ENCODE measurements around the gene PACRG.

The PACRG gene

DNA sequence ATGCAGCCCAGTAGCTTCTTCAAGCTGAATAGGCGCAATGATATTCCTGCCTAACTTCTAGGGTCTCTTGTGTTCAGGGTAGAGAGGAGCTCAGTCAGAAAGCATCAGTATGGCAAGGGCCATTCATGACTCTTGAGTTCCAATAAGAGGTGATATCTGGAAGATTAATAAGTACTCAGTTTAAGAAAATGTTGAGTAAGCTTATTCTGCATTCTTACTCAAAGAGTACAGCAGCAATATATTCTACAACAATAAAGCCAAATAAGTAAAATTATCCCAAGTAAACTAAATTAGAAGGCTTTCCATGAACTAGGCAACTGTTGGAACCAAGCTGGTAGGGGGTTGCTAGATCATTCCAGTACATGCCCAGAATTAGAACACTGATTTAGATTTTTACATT, 303.2 kb downstream of the PACRG start:
- DNase-seq (ENCODE audit: low read depth in 1 of 2, low spot score in 1 of 2): no peak
- TF ChIP-seq JUND (IDR thresholded peaks at IDR 0.05; ENCODE audit: low read depth): no peak
- in situ Hi-C loops (cut with HindIII; ENCODE audit: low pct_unique_long_range_greater_than_20kb, low sequenced_read_pairs): no loop called here

DNA sequence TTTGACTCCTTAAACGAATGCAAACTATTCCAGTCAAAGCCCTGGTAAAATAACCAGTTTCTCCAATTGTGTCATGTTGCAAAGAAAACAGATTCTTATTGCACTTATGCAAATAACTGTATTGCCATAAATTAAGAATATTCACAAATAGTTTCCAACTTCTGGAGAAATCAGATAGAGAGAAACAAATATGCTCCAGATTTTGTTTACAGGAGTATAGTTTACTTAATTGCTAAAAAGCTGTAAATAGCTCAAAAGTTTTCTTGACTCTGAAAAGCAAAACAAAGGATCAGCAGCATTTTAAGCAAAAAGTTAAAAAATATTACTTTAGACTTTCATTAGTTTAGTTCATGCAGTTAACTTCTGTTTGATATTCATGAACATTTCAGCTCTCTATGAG, 304.2 kb downstream of the PACRG start:
- DNase-seq (ENCODE audit: low read depth in 1 of 2, low spot score in 1 of 2): no peak
- TF ChIP-seq JUND (IDR thresholded peaks at IDR 0.05; ENCODE audit: low read depth): no peak
- in situ Hi-C loops (cut with HindIII; ENCODE audit: low pct_unique_long_range_greater_than_20kb, low sequenced_read_pairs): no loop called here

DNA sequence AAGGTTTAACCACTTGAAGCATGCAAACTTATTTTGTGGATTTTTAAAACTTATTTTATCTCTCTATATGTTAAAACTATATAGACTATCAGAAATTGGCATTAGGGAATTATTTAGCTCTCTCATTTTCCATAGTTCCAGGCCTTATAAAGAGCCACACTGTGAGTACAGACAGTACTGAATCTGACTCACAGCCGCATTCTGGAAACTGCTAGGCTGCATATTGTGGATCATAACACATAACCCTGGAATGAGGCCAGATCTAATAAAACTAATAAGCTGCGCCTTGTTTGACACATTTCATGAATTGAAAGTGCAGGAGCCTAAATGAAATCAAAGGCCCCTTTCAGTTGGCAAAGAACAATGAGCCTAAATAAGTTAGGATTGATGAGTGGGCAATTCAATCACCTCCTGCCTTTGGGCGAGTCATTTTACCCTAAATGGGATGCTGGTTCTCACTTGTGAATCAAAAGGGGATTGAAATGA, 308.4 kb downstream of the PACRG start:
- DNase-seq (ENCODE audit: low read depth in 1 of 2, low spot score in 1 of 2): no peak
- TF ChIP-seq JUND (IDR thresholded peaks at IDR 0.05; ENCODE audit: low read depth): no peak
- in situ Hi-C loops (cut with HindIII; ENCODE audit: low pct_unique_long_range_greater_than_20kb, low sequenced_read_pairs): no loop called here

DNA sequence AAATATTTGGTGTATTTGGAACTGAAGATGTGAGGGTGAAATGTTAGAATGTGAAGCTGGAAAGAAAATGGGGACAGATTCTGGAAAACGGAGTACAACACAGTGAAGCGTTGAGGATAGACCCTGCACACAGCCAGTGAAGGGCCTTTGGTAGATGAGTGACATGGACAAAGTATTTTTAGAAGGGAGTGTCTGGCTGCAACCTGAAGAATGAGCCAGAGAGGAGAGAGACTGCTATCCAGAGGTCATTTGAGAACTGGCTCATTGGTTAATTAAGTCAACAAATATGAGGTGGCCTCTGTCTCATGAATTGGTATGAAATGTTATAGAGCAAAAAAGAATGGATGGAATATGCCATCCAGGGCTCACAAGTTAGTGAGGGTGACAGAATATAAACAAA, 310.5 kb downstream of the PACRG start:
- in situ Hi-C loops (cut with HindIII; ENCODE audit: low pct_unique_long_range_greater_than_20kb, low sequenced_read_pairs): no loop called here
- no peak for TF ChIP-seq JUND (IDR thresholded peaks at IDR 0.05; ENCODE audit: low read depth)
- DNase-seq (ENCODE audit: low read depth in 1 of 2, low spot score in 1 of 2): no peak

DNA sequence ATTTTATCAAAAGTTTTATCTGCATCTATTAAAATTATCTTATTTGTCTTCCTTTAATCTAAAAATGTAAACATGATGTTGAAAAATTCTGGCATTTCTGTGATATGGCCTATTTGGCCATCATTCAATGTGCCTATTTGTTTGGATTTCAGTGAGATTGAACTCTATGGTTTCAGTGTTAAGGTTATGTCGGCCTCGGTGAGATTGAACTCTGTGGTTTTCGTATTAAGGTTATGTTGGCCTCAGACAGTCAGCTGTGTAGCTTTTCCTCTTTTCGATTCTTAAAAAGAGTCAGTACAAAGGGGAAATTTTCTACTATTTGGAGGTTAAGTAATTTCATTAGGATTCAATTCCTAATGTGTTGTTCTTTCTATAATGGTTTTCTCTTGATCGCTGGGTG, 320.6 kb downstream of the PACRG start:
- DNase-seq (ENCODE audit: low read depth in 1 of 2, low spot score in 1 of 2): no peak
- no peak for TF ChIP-seq JUND (IDR thresholded peaks at IDR 0.05; ENCODE audit: low read depth)
- in situ Hi-C loops (cut with HindIII; ENCODE audit: low pct_unique_long_range_greater_than_20kb, low sequenced_read_pairs): no loop called here

DNA sequence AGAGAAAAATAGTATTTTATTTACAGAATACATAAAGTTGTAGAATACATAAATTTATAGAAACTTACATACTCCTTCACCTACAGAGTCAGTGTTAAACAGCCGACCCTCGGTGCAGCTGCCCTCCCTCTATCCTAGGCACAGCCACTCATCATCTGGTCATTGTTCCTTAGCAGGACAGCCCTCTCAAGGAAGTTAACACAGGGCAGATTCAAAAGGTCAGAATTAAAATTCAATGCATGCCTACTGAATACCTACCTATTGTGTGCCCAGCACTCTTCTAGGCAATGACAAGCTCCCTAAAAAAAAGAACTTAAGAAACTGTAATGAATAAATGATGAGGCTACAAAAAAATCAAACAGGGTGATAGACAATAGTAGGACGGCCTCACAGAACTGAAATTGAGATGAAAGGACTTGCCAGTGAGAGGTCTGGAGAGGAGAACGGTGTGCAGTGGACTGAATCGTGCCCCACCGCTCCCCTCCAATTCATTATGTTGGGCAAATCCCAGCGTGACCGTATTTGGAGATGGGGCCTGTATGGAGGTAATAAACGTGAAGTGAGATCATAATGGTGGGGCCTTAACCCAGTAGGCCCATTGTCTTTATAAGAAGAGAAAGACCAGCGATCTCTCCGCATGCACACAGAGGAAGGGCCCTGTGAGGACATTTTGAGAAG, 326.0 kb downstream of the PACRG start:
- in situ Hi-C loops (cut with HindIII; ENCODE audit: low pct_unique_long_range_greater_than_20kb, low sequenced_read_pairs): no loop called here
- no peak for TF ChIP-seq JUND (IDR thresholded peaks at IDR 0.05; ENCODE audit: low read depth)
- no peak for DNase-seq (ENCODE audit: low read depth in 1 of 2, low spot score in 1 of 2)

DNA sequence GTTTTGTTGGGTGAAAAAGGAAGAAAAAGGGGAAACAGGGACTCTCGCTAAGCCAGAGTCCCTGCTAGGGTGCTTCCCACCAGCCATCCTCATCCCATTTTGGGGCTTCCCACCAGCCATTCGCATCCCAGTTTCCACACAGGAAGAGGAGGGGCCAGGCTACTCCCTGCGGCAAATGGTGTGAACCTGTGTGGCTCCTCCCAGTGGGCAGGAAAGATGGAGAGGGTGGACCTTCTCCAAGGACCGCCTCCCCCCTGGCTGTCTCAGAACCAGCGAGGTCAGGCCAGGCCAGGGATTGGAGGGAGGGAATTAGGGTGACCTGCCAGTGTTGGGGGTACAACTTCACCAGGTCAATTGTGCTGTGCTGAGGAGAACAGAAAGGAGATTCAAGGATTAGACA, 326.9 kb downstream of the PACRG start:
- DNase-seq (ENCODE audit: low read depth in 1 of 2, low spot score in 1 of 2): peak in 1 of 2 experiments; percentile 9
- no peak for TF ChIP-seq JUND (IDR thresholded peaks at IDR 0.05; ENCODE audit: low read depth)
- in situ Hi-C loops (cut with HindIII; ENCODE audit: low pct_unique_long_range_greater_than_20kb, low sequenced_read_pairs): no loop called here

DNA sequence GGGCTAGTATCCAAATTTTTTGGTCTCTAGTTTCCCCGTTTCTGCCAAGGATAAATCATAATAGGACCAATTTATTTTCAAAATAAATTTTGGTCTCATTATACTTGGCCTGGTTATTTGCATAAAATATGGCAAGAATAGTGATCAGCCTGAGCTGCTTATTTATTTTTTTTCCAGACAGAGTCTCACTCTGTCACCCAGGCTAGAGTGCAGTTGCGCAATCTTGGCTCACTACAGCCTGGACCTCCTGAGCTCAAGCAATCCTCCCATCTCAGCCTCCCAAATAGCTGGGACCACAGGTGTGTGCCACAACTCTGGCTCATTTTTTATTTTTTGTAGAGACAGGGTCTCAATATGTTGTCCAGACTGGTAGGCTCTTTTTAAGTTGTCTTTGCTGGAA, 329.5 kb downstream of the PACRG start:
- DNase-seq (ENCODE audit: low read depth in 1 of 2, low spot score in 1 of 2): no peak
- no peak for TF ChIP-seq JUND (IDR thresholded peaks at IDR 0.05; ENCODE audit: low read depth)
- in situ Hi-C loops (cut with HindIII; ENCODE audit: low pct_unique_long_range_greater_than_20kb, low sequenced_read_pairs): no loop called here

DNA sequence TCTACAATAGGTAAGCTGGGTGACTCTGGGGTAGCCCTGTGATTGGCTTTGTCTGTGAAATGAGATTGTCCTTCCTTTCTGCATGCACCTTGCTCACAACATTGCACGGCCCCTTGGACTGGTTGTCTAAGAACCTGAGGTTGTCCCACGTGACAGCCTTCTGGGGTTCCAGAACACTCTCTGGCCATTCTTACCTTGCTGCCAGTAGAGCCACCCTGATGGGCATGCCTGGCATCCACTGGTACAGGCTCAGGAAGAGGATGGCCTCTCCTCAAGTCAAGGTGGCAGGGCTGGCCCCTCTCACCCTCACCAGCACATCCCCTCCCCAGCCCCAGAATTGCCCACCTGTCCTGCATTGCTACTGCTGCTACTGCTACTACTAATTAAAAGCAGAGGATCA, 335.0 kb downstream of the PACRG start:
- no peak for DNase-seq (ENCODE audit: low read depth in 1 of 2, low spot score in 1 of 2)
- no peak for TF ChIP-seq JUND (IDR thresholded peaks at IDR 0.05; ENCODE audit: low read depth)
- in situ Hi-C loops (cut with HindIII; ENCODE audit: low pct_unique_long_range_greater_than_20kb, low sequenced_read_pairs): no loop called here

DNA sequence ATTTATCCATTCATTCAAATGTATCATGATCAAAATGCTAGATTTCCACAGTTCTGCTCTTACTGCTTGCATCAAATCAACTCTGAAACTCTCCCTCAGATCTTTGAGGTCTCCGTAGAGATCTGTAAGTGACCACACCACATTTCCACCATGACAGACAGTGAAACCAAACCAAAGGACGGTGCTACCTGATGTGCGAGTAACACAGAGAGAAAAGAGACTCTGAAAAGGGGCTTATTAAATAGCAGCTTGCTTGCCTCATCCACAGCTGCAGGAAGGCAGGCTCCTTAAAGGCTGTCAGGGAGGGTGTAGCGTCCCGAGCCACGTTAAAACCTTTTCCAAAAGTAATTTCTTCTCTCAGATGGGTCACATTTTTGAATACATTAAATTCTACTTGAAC, 335.8 kb downstream of the PACRG start:
- no peak for DNase-seq (ENCODE audit: low read depth in 1 of 2, low spot score in 1 of 2)
- no peak for TF ChIP-seq JUND (IDR thresholded peaks at IDR 0.05; ENCODE audit: low read depth)
- in situ Hi-C loops (cut with HindIII; ENCODE audit: low pct_unique_long_range_greater_than_20kb, low sequenced_read_pairs): no loop called here

DNA sequence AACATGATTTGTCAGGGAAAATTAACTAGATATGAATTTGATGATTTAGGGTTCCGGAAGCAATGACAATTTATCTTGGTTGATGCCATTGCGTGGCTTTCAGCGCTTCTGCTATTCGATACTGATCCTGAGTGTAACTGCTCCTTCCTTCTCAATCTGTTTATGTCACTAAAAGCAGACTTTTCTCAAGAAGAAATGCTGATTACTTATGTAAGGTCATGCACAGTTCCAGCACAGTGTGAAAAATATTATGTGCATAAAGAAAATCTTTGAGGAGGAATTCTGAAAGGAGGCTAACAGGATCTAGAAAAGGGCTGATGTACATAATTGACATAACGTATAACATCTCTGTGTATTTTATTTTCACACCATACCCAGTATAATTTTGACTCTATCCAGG, 336.6 kb downstream of the PACRG start:
- no peak for TF ChIP-seq JUND (IDR thresholded peaks at IDR 0.05; ENCODE audit: low read depth)
- in situ Hi-C loops (cut with HindIII; ENCODE audit: low pct_unique_long_range_greater_than_20kb, low sequenced_read_pairs): no loop called here
- DNase-seq (ENCODE audit: low read depth in 1 of 2, low spot score in 1 of 2): no peak

DNA sequence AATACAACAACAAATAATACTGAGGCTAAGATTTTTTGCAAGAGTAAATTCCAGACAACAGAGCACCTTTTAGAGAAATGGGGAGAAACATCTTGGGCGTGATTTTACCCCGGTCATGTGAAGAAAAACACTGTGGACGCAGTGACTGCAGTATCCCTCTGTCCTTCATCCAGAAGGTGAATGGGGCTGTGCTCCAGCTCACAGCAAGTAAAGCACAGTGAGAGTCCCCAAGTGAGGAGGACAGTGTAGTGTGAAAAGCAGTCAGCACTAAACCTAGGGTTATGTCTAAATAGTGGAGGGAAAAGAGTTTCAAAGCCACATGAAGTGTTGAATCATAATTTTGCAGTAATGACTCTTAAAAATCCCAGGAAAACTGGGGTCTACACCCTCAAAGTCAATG, 338.4 kb downstream of the PACRG start:
- no peak for DNase-seq (ENCODE audit: low read depth in 1 of 2, low spot score in 1 of 2)
- in situ Hi-C loops (cut with HindIII; ENCODE audit: low pct_unique_long_range_greater_than_20kb, low sequenced_read_pairs): no loop called here
- TF ChIP-seq JUND (IDR thresholded peaks at IDR 0.05; ENCODE audit: low read depth): no peak

DNA sequence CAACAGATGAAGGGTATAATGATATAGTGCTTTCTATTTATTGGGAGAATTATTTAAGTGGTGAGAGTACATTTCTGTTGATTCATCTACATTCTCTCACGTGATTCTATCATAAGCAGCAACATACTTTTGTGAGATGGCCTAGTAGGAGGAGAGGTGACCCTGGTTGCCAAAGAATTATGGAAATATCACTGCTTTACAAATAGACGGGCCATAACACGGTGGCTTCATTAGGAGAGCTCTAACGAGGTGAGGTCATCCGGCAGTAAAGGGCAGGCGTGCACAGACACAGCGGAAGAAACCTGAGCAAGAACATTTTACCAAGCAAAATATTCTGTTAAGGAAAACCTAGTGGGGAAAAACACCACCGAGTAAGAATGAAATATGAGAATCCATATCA, 349.4 kb downstream of the PACRG start:
- no peak for DNase-seq (ENCODE audit: low read depth in 1 of 2, low spot score in 1 of 2)
- TF ChIP-seq JUND (IDR thresholded peaks at IDR 0.05; ENCODE audit: low read depth): no peak
- in situ Hi-C loops (cut with HindIII; ENCODE audit: low pct_unique_long_range_greater_than_20kb, low sequenced_read_pairs): no loop called here

DNA sequence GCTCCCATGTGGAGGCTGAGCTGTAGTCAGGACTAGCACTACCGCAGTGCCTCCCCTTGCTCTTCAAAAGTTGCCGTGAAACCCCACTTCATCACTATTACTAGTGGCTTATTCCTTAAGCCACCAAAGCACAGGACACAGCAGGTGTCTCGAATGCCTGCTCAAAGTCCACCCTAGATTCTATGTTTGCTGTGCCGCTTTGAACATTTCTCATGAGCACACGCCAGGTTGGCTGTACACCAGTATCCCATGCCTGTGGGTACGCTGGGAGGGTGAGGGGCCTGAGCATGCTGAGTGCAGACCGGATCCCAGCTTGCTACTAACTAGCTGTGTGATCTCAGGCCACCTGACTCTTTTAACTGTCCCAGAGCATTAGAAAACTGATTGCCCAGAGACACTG, 350.9 kb downstream of the PACRG start:
- no peak for DNase-seq (ENCODE audit: low read depth in 1 of 2, low spot score in 1 of 2)
- in situ Hi-C loops (cut with HindIII; ENCODE audit: low pct_unique_long_range_greater_than_20kb, low sequenced_read_pairs): no loop called here
- TF ChIP-seq JUND (IDR thresholded peaks at IDR 0.05; ENCODE audit: low read depth): no peak

Data from T47D (cell line).